ENCODE results near the gene RIPOR2. TPM values are rescaled to one million over a fixed set of nuclear protein-coding genes. Genes with fewer than 3 reads are reported as not detected.

RIPOR2 gene
- total and polyA plus RNA-seq, 2 of the 13 experiments (the other 11 are each of a cell fraction or from before 2014, with no cell fraction given): 0.02 to 0.05 TPM

- Histone ChIP-seq H3K79me2 (ENCODE audit: insufficient read depth, low read length) (no peaks in the 10 kb centered on the region), H2AFZ (ENCODE audit: low read length) (no peak overlapping the region), H3K9me3 (ENCODE audit: low read length) (no peaks in the 10 kb centered on the region), H3K36me3 (replicated peaks in 1 of 2; ENCODE audit: control insufficient read depth in 1 of 2, insufficient read depth in 2 of 2, low read length in 2 of 2) (no peaks in the 10 kb centered on the region), H3K4me3 (replicated peaks in 1 of 3; ENCODE audit: insufficient read depth in 1 of 3, low read depth in 2 of 3, low read length in 3 of 3) (no peak overlapping the region), H3K4me1 (ENCODE audit: insufficient read depth, low read length) (no peaks in the 10 kb centered on the region), H4K20me1 (ENCODE audit: insufficient read depth, low read length) (no peaks in the 10 kb centered on the region), H3K27ac (ENCODE audit: extremely low read length, insufficient read depth, low read length) (no peak overlapping the region), H3K9ac (ENCODE audit: insufficient read depth, low read depth, low read length) (no peak overlapping the region), H3K27me3 (ENCODE audit: control insufficient read depth in 1 of 2, insufficient read depth in 2 of 2, low read length in 2 of 2) (peaks cover 0 to 2% of the 10 kb centered on the region in 2 experiments; a peak in 1 of 5 replicates), H3K4me2 (ENCODE audit: low read depth, low read length) (no peak overlapping the region)
- WGBS (ENCODE audit: low lambda C conversion rate): 41% methylated on average over 3 of the region's 3 CpGs
- no peak for TF ChIP-seq SATB2 (CRISPR knock-in tag; IDR thresholded peaks at IDR 0.05)
- no peak for TF ChIP-seq ZFP36 (IDR thresholded peaks at IDR 0.05; ENCODE audit: borderline replicate concordance, low read depth, low read length, partially characterized antibody)
- TF ChIP-seq ZBTB25 (CRISPR knock-in tag; IDR thresholded peaks at IDR 0.05): no peak
- TF ChIP-seq DDIT3 (CRISPR knock-in tag; IDR thresholded peaks at IDR 0.05): no peak
- no peak for TF ChIP-seq ZNF431 (CRISPR knock-in tag; IDR thresholded peaks at IDR 0.05; ENCODE audit: borderline replicate concordance, low read depth)
- no peak for TF ChIP-seq ZNF607 (CRISPR knock-in tag; IDR thresholded peaks at IDR 0.05; ENCODE audit: borderline replicate concordance)
- no peak for TF ChIP-seq DR1 (CRISPR knock-in tag; IDR thresholded peaks at IDR 0.05)
- no peak for TF ChIP-seq CCDC6 (CRISPR knock-in tag; IDR thresholded peaks at IDR 0.05)
- no peak for TF ChIP-seq SPEN (CRISPR knock-in tag; IDR thresholded peaks at IDR 0.05; ENCODE audit: low read depth)
- TF ChIP-seq ETV5 (CRISPR knock-in tag; IDR thresholded peaks at IDR 0.05; ENCODE audit: borderline replicate concordance): no peak
- no peak for TF ChIP-seq RELA (CRISPR knock-in tag; IDR thresholded peaks at IDR 0.05)
- DNase-seq (ENCODE audit: low spot score) (no peak), ATAC-seq (no peak), FAIRE-seq (no peak)
- CTCF ChIA-PET (ENCODE audit: low intra/inter-chr PET ratio, low total read pairs): no interaction called here
- in situ Hi-C loops (cut with HindIII; ENCODE audit: extremely low pct_ligation_motif_present, low pct_unique_long_range_greater_than_20kb): no loop called here
- intact Hi-C loops (cut with micrococcal nuclease; ENCODE audit: unreplicated experiment): no loop called here
- no TSS peak for BruUV-seq (replicated peaks)
- POLR2A ChIA-PET: no interaction called here
Measured at GRCh38 chr6:24867104-24867703, 68.6 kb downstream of the RIPOR2 start.
